K562 (cell line): Measurements from ENCODE around the gene SEC22B. TPM values are rescaled to one million over a fixed set of nuclear protein-coding genes. Genes with fewer than 3 reads are reported as not detected.
"Not testable (repeated sequence)": the region's sequence is repeated elsewhere in the genome, so short reads cannot be mapped to it uniquely, and the experiment has no call there.

ENCODE experiments used
- ATAC-seq: fragments of 200-7000 bp; cut with Tn5 transposase; 3 replicates; pipeline ENCODE4 v1.9.1; 2020; ENCODE audit warnings: moderate library complexity
- BruUV-seq: library from RNA; stranded (reverse); fragments of 400-500 nt; replicated peaks from 2 replicates; lab custom pipeline; 2021; lab: Mats Ljungman, UMichigan
- CTCF ChIA-PET: fragments of 300-600 bp; formaldehyde crosslinking; extraction: SDS; loops from one replicate; lab custom pipeline; 2021; ENCODE audit warnings: low intra/inter-chr PET ratio; lab: Yijun Ruan, JAX
- POLR2A ChIA-PET: fragments of 300-600, 350-650 bp; sonication (Branson Sonifier 250); formaldehyde crosslinking; extraction: SDS; loops from one replicate; lab custom pipeline; 2021; ENCODE audit warnings: antibody characterized with exemption, inconsistent platforms; lab: Yijun Ruan, JAX
- DNase-seq, 4 experiments: peaks; one replicate each; pipeline versions ENCODE4 v3.0.0 to v3.0.0-alpha.2; 2011 to 2018; ENCODE audit warnings: low spot score in 3 of 4, mixed read lengths in 3 of 4; ENCODE audit errors: extremely low read depth in 1 of 4
- FAIRE-seq: peaks from 2 replicates; lab custom pipeline; 2011; peaks lifted over from hg19 to GRCh38; lab: Jason Lieb, UNC
- H2AFZ ChIP-seq: 2 replicates; pipeline ENCODE4 v1.6.0; 2011; ENCODE audit warnings: low read depth, low read length, control low read depth, inconsistent platforms
- H3K27ac ChIP-seq: fragments of 200-600 bp; 3 replicates; pipeline ENCODE4 v1.8.0; 2011; ENCODE audit warnings: low read depth, mild to moderate bottlenecking, control low read depth, inconsistent platforms, low read length, moderate library complexity, mixed read lengths; ENCODE audit errors: extremely low read depth
- H3K27me3 ChIP-seq, 2 experiments: fragments of 300-600 bp in 1 of 2; 2 replicates in 1 of 2; 3 replicates in 1 of 2; pipeline versions ENCODE4 v1.6.0 to v1.8.0; 2011; ENCODE audit warnings: inconsistent platforms in 2 of 2, low read length in 2 of 2, mild to moderate bottlenecking in 1 of 2, mixed read lengths in 1 of 2, moderate library complexity in 1 of 2; ENCODE audit not compliant: control insufficient read depth in 2 of 2, insufficient read depth in 2 of 2
- H3K36me3 ChIP-seq: fragments of 300-600 bp; 3 replicates; pipeline ENCODE4 v1.8.0; 2011; ENCODE audit warnings: mild to moderate bottlenecking, low read length, inconsistent platforms; ENCODE audit not compliant: control insufficient read depth, insufficient read depth
- H3K4me1 ChIP-seq, 2 experiments: fragments of 200-600 bp in 1 of 2; replicated peaks in 1 of 2; 2 replicates in 1 of 2; 3 replicates in 1 of 2; pipeline versions ENCODE4 v1.5.1 to v1.8.0; 2011; ENCODE audit warnings: inconsistent platforms in 2 of 2, low read length in 2 of 2, mild to moderate bottlenecking in 1 of 2, mixed read lengths in 1 of 2, moderate library complexity in 1 of 2; ENCODE audit not compliant: control insufficient read depth in 2 of 2, insufficient read depth in 2 of 2
- H3K4me2 ChIP-seq: 2 replicates; pipeline ENCODE4 v1.6.1; 2011; ENCODE audit warnings: low read length, control low read depth, inconsistent platforms, mixed read lengths; ENCODE audit not compliant: insufficient read depth
- H3K4me3 ChIP-seq: fragments of 200-600 bp; sonication (generic), shearing (Covaris generic); 2 replicates; pipeline ENCODE4 v1.5.1; 2016; ENCODE audit warnings: control low read depth, inconsistent platforms
- H3K79me2 ChIP-seq: fragments of 200-600 bp; 3 replicates; pipeline ENCODE4 v1.8.0; 2011; ENCODE audit warnings: low read length, inconsistent platforms; ENCODE audit not compliant: control insufficient read depth, insufficient read depth
- H3K9ac ChIP-seq, 2 experiments: 2 replicates each; pipeline versions ENCODE4 v1.6.0 to v1.6.1; 2011; ENCODE audit warnings: low read depth in 2 of 2, low read length in 2 of 2, control low read depth in 1 of 2, inconsistent platforms in 1 of 2, mild to moderate bottlenecking in 1 of 2, mixed read lengths in 1 of 2; ENCODE audit not compliant: insufficient read depth in 1 of 2
- H3K9me1 ChIP-seq: one replicate; pipeline ENCODE4 v1.6.0; 2011; ENCODE audit warnings: inconsistent platforms, mild to moderate bottlenecking, low read length, moderate library complexity; ENCODE audit not compliant: control insufficient read depth, insufficient read depth
- H3K9me3 ChIP-seq: replicated peaks from 2 replicates; pipeline ENCODE4 v1.5.1; 2011; ENCODE audit warnings: low read depth, low read length, inconsistent platforms; ENCODE audit not compliant: control insufficient read depth, insufficient read depth
- H4K20me1 ChIP-seq: replicated peaks from 2 replicates; pipeline ENCODE4 v1.6.1; 2011; ENCODE audit warnings: low read length, inconsistent platforms, mixed read lengths; ENCODE audit not compliant: control insufficient read depth, insufficient read depth
- WGBS: fragments of 100-300 bp; shearing (Covaris generic); methylation state at CpG from one replicate; pipeline ENCODE4 v1.1.6; 2016; ENCODE audit warnings: low coverage, mixed read lengths; ENCODE audit not compliant: insufficient coverage; ENCODE audit errors: missing lambda C conversion rate; 5-methylcytosine and 5-hydroxymethylcytosine counted together
- in situ Hi-C: fragments of 300-500 bp; cut with MboI; formaldehyde crosslinking; loops from 4 replicates; pipeline ENCODE4 v1.15.0; 2018; ENCODE audit warnings: inconsistent platforms, mixed read lengths
- intact Hi-C: fragments of 100-400 bp; cut with micrococcal nuclease; formaldehyde crosslinking; loops from 2 replicates; pipeline ENCODE4 v1.14.2; 2022
- polyA plus RNA-seq, 8 experiments: library from polyadenylated mRNA; depleted of rRNA in 4 of 8; stranded (reverse) in 5 of 8; unstranded in 3 of 8; fragments of >200 nt; fragmentation: Nextera tagmentation in 2 of 8; fragmentation: Illumina TruSeq in 1 of 8; extraction: Ambion mirVana in 2 of 8; extraction: Trizol in 1 of 8; gene quantifications; 2 replicates each; pipeline versions ENCODE4 v1.2.1 to v1.2.3, GENCODE V29; 2011 to 2014; ENCODE audit warnings: inconsistent platforms in 1 of 8, missing spikeins in 1 of 8
- total RNA-seq, 7 experiments: library from RNA; depleted of rRNA in 6 of 7; stranded (reverse); fragments of >200 nt in 6 of 7; fragmentation: Illumina TruSeq in 2 of 7; extraction: Trizol in 2 of 7; gene quantifications; 2 replicates each; pipeline versions ENCODE4 v1.2.1 to v1.2.3, GENCODE V29; 2011 to 2021; ENCODE audit warnings: low replicate concordance in 1 of 7

SEC22B gene
- total and polyA plus RNA-seq, 9 of the 15 experiments (the other 6 are each of a cell fraction or from before 2014, with no cell fraction given) = 13.1 to 40.3 (median 23.5) TPM

DNA sequence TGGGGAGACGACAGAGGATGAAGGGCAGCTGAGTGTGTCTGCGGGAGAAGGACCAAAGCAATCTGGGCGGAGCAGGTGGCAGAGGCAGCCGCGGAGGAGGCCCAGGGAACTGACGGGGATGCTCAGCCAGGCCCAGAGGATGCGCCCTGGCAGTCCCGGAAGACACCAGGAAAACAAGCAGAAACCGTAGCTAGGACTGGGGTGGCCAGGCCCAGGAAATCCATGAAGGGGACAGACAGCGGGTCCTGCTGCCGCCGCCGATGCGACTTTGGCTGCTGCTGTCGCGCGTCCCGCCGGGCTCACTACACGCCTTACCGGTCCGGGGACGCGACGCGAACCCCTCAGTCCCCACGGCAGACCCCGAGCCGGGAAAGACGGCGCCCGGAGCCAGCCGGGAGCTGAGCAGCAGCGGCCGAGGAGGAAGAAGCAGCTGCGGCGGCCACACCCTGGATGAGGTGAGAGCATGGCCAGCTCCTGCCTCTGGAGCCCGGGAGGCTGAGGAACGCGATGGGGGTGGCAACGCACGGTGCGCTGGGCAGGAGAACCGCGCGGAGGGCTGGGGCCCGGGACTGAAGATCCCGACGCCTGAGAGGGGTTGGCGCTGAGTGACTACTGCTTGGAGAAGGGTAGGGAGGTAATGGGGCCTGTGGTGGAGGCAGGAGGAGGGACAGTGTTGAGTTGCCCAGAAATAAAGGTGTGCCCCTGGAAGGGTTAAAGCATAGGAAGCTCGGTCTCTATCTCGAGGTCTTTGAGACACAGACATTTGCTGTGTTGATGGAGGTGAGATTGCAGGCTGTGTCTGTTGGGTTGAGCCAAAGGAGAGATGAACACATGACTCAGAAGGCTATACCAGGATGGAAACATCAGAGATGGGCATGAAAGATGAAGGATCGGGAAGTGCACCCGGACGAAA is 20.8 kb upstream of the SEC22B start:
- H3K4me3 ChIP-seq, H2AFZ ChIP-seq, H3K9me1 ChIP-seq, H3K36me3 ChIP-seq, ATAC-seq, in situ Hi-C loops, FAIRE-seq, DNase-seq, H3K27ac ChIP-seq, H3K4me1 ChIP-seq, H3K9ac ChIP-seq, H3K79me2 ChIP-seq, H3K4me2 ChIP-seq, H3K9me3 ChIP-seq, H4K20me1 ChIP-seq, POLR2A ChIA-PET, BruUV-seq, CTCF ChIA-PET, intact Hi-C loops, H3K27me3 ChIP-seq: not testable (repeated sequence)
- WGBS = 10% methylated on average over 3 of the region's 55 CpGs

DNA sequence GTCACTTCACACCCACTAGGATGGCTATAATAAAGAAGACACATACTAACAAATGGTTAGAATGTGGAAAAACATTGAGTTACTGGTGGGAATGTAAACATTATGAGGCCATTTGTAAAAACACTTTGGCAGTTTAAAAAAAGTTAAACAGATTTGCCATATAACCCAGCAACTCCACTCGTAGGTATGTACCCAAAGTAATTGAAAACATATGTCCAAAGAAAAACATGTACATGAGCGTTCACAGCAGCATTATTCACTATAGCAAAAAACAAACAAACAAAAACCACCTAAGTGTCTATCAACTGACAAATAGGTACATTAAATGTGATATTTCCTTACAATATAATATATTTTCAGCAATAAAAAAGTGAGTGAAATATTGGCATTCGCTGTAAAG is 12.3 kb upstream of the SEC22B start:
- H2AFZ ChIP-seq, BruUV-seq, CTCF ChIA-PET, H3K4me2 ChIP-seq, ATAC-seq, H3K27me3 ChIP-seq, FAIRE-seq, H3K27ac ChIP-seq, H4K20me1 ChIP-seq, H3K9me3 ChIP-seq, H3K79me2 ChIP-seq, H3K4me3 ChIP-seq, H3K9me1 ChIP-seq, DNase-seq, H3K36me3 ChIP-seq, intact Hi-C loops, H3K9ac ChIP-seq, H3K4me1 ChIP-seq, POLR2A ChIA-PET, in situ Hi-C loops: not testable (repeated sequence)
- 20% methylated on average over 1 of the region's 3 CpGs for WGBS

- CTCF ChIA-PET, H3K9me3 ChIP-seq, H3K4me3 ChIP-seq, intact Hi-C loops, H3K9me1 ChIP-seq, H3K79me2 ChIP-seq, H3K27me3 ChIP-seq, FAIRE-seq, H2AFZ ChIP-seq, H3K9ac ChIP-seq, H3K27ac ChIP-seq, H3K4me2 ChIP-seq, POLR2A ChIA-PET, BruUV-seq, in situ Hi-C loops, H3K4me1 ChIP-seq, H4K20me1 ChIP-seq, H3K36me3 ChIP-seq, DNase-seq: not testable (repeated sequence)
- peak; percentile 51 for ATAC-seq
- 50% methylated on average over 2 of the region's 2 CpGs for WGBS
These were observed 5.9 kb upstream of the SEC22B start for GRCh38 chr1:120182176-120182707.
